ENCODE measurements around the gene COL17A1. TPM values are rescaled to one million over a fixed set of nuclear protein-coding genes. Genes with fewer than 3 reads are reported as not detected.

COL17A1 gene
- total RNA-seq, 1 donor from 2014 or later: 10.1 TPM

- DNase-seq (ENCODE audit: low read depth): no peak
- Mint-ChIP-seq H3K4me3 (ENCODE audit: unreplicated experiment) (no peak overlapping the region), H3K4me1 (ENCODE audit: low read depth, unreplicated experiment) (no peaks in the 10 kb centered on the region), H3K36me3 (ENCODE audit: low read depth, unreplicated experiment) (no peaks in the 10 kb centered on the region), H3K9me3 (ENCODE audit: unreplicated experiment) (peaks cover 3% of the 10 kb centered on the region), H3K27me3 (ENCODE audit: low read depth, unreplicated experiment) (peaks cover 12% of the 10 kb centered on the region), H3K27ac (ENCODE audit: unreplicated experiment) (no peak overlapping the region)
- H3K27me3 ChIP-seq (ENCODE audit: insufficient read depth, low read length): peaks cover 5% of the 10 kb centered on the region
- no peak overlapping the region for H3K4me2 ChIP-seq (ENCODE audit: low read length)
- no peaks in the 10 kb centered on the region for H3K79me2 ChIP-seq (ENCODE audit: insufficient read depth, low read length)
- H4K20me1 ChIP-seq (ENCODE audit: insufficient read depth, low read length): no peaks in the 10 kb centered on the region
- FAIRE-seq: no peak
- no peak overlapping the region for H3K27ac ChIP-seq (ENCODE audit: low read depth, low read length)
- H3K36me3 ChIP-seq (ENCODE audit: insufficient read depth, low read length): no peaks in the 10 kb centered on the region
- H2AFZ ChIP-seq (ENCODE audit: low read depth, low read length): no peak overlapping the region
- H3K4me1 ChIP-seq (ENCODE audit: insufficient read depth, low read length): no peaks in the 10 kb centered on the region
- no peaks in the 10 kb centered on the region for H3K9me3 ChIP-seq (ENCODE audit: insufficient read depth, low read depth, low read length)
- no peak for TF ChIP-seq CTCF (IDR thresholded peaks at IDR 0.05; ENCODE audit: insufficient read depth, low read depth, low read length)
- no peak for TF ChIP-seq EZH2 (IDR thresholded peaks at IDR 0.05; ENCODE audit: insufficient read depth, low read length)
- H3K9ac ChIP-seq (ENCODE audit: low read length): no peak overlapping the region
- no peak overlapping the region for H3K4me3 ChIP-seq (ENCODE audit: insufficient read depth, low read depth, low read length)
These were observed 11.2 kb downstream of the COL17A1 start for GRCh38 chr10:104074505-104074904.

DNA sequence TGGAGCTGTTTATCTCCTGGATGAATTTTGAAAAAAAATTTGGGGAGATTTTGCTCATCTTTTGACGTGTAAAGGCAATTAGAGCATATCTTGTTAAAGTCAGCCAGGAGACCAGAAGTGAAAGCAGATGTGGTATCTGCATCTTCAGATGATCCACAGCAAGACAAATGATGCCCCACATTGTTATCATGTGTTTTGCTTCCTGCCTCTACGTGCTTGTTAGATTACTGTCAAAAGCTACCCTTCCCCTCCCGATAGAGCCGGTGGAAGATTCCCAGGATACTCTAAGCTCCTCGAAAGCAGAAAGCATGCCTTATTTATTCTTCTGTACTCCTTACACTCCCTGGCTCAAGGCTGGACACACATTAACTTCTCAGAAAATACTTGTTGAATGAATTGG lies 12.9 kb downstream of the COL17A1 start:
- no peak overlapping the region for H3K27ac Mint-ChIP-seq (ENCODE audit: unreplicated experiment)
- no peak for TF ChIP-seq CTCF (IDR thresholded peaks at IDR 0.05; ENCODE audit: insufficient read depth, low read depth, low read length)
- TF ChIP-seq EZH2 (IDR thresholded peaks at IDR 0.05; ENCODE audit: insufficient read depth, low read length): no peak
- Histone ChIP-seq H3K27me3 (ENCODE audit: insufficient read depth, low read length) (peaks cover 5% of the 10 kb centered on the region), H3K9me3 (ENCODE audit: insufficient read depth, low read depth, low read length) (no peaks in the 10 kb centered on the region), H3K4me2 (ENCODE audit: low read length) (no peak overlapping the region), H3K27ac (ENCODE audit: low read depth, low read length) (no peak overlapping the region), H3K4me1 (ENCODE audit: insufficient read depth, low read length) (no peaks in the 10 kb centered on the region), H2AFZ (ENCODE audit: low read depth, low read length) (no peak overlapping the region), H3K36me3 (ENCODE audit: insufficient read depth, low read length) (no peaks in the 10 kb centered on the region), H4K20me1 (ENCODE audit: insufficient read depth, low read length) (no peaks in the 10 kb centered on the region), H3K9ac (ENCODE audit: low read length) (no peak overlapping the region), H3K79me2 (ENCODE audit: insufficient read depth, low read length) (no peaks in the 10 kb centered on the region), H3K4me3 (ENCODE audit: insufficient read depth, low read depth, low read length) (no peak overlapping the region)
- DNase-seq (ENCODE audit: low read depth) (no peak), FAIRE-seq (no peak)
- H3K4me1 Mint-ChIP-seq (ENCODE audit: low read depth, unreplicated experiment): peaks cover under 1% of the 10 kb centered on the region
- no peaks in the 10 kb centered on the region for H3K36me3 Mint-ChIP-seq (ENCODE audit: low read depth, unreplicated experiment)
- no peak overlapping the region for H3K4me3 Mint-ChIP-seq (ENCODE audit: unreplicated experiment)
- H3K27me3 Mint-ChIP-seq (ENCODE audit: low read depth, unreplicated experiment): peaks cover 13% of the 10 kb centered on the region
- H3K9me3 Mint-ChIP-seq (ENCODE audit: unreplicated experiment): peaks cover 3% of the 10 kb centered on the region

- Histone ChIP-seq H3K4me3 (ENCODE audit: insufficient read depth, low read depth, low read length) (no peak overlapping the region), H4K20me1 (ENCODE audit: insufficient read depth, low read length) (no peaks in the 10 kb centered on the region), H3K27me3 (ENCODE audit: insufficient read depth, low read length) (peaks cover 11% of the 10 kb centered on the region), H3K9me3 (ENCODE audit: insufficient read depth, low read depth, low read length) (no peaks in the 10 kb centered on the region), H3K4me2 (ENCODE audit: low read length) (no peak overlapping the region), H3K4me1 (ENCODE audit: insufficient read depth, low read length) (no peaks in the 10 kb centered on the region), H3K36me3 (ENCODE audit: insufficient read depth, low read length) (no peaks in the 10 kb centered on the region), H3K79me2 (ENCODE audit: insufficient read depth, low read length) (no peaks in the 10 kb centered on the region), H2AFZ (ENCODE audit: low read depth, low read length) (no peak overlapping the region), H3K27ac (ENCODE audit: low read depth, low read length) (no peak overlapping the region), H3K9ac (ENCODE audit: low read length) (no peak overlapping the region)
- DNase-seq (ENCODE audit: low read depth): no peak
- Mint-ChIP-seq H3K27ac (ENCODE audit: unreplicated experiment) (no peak overlapping the region), H3K36me3 (ENCODE audit: low read depth, unreplicated experiment) (no peaks in the 10 kb centered on the region), H3K9me3 (ENCODE audit: unreplicated experiment) (peaks cover 3% of the 10 kb centered on the region), H3K27me3 (ENCODE audit: low read depth, unreplicated experiment) (peaks cover 13% of the 10 kb centered on the region), H3K4me3 (ENCODE audit: unreplicated experiment) (no peak overlapping the region), H3K4me1 (ENCODE audit: low read depth, unreplicated experiment) (peaks cover 7% of the 10 kb centered on the region)
- FAIRE-seq: no peak
- TF ChIP-seq EZH2 (IDR thresholded peaks at IDR 0.05; ENCODE audit: insufficient read depth, low read length): no peak
- TF ChIP-seq CTCF (IDR thresholded peaks at IDR 0.05; ENCODE audit: insufficient read depth, low read depth, low read length): no peak
These were observed 16.1 kb downstream of the COL17A1 start for GRCh38 chr10:104069613-104070012.
